Spinal cord (tissue), 10 donors: ENCODE results near the gene ATAD3A. TPM values are rescaled to one million over a fixed set of nuclear protein-coding genes. Genes with fewer than 3 reads are reported as not detected.

Experiments used
- DNase-seq, 6 donors: peaks; one replicate each; pipeline versions ENCODE4 v3.0.0 to v3.0.0-alpha.2; 2013 to 2015; ENCODE audit warnings: low spot score in 6 of 6, low read depth in 4 of 6
- H3K27ac ChIP-seq: one replicate; pipeline ENCODE4 v1.5.1; 2013; ENCODE audit warnings: low read depth, low read length, control low read depth
- H3K27me3 ChIP-seq: one replicate; pipeline ENCODE4 v1.6.1; 2013; ENCODE audit warnings: low read length; ENCODE audit not compliant: control insufficient read depth, insufficient read depth
- H3K36me3 ChIP-seq: one replicate; pipeline ENCODE4 v1.6.1; 2013; ENCODE audit warnings: low read length; ENCODE audit not compliant: control insufficient read depth, insufficient read depth
- H3K4me1 ChIP-seq: one replicate; pipeline ENCODE4 v1.6.1; 2013; ENCODE audit warnings: low read length; ENCODE audit not compliant: control insufficient read depth, insufficient read depth
- H3K4me3 ChIP-seq: one replicate; pipeline ENCODE4 v1.5.1; 2013; ENCODE audit warnings: low read depth, low read length, control low read depth
- H3K9me3 ChIP-seq: one replicate; pipeline ENCODE4 v1.6.1; 2013; ENCODE audit warnings: low read length; ENCODE audit not compliant: control insufficient read depth, insufficient read depth
- WGBS: methylation state at CpG from one replicate; pipeline ENCODE4 v1.1.5; 2013; ENCODE audit warnings: missing lambda C conversion rate; ENCODE audit not compliant: insufficient coverage; 5-methylcytosine and 5-hydroxymethylcytosine counted together
- polyA plus RNA-seq, 2 donors: library from polyadenylated mRNA; unstranded; fragments of 120-200 nt; gene quantifications; one replicate each; pipeline ENCODE4 v1.2.1, GENCODE V29; 2013; ENCODE audit not compliant: insufficient read length in 2 of 2
- total RNA-seq, 2 donors: library from RNA; depleted of rRNA in 1 of 2; stranded (reverse); fragments of 120-200 nt in 1 of 2; fragments of >200 nt in 1 of 2; gene quantifications; one replicate each; pipeline versions ENCODE4 v1.2.3 to v1.2.4, GENCODE V29; 2013 to 2014
- donor health status: healthy.

Gene ATAD3A
- total and polyA plus RNA-seq, 4 donors: 9.0 to 45.7 (median 27.5) TPM

DNA sequence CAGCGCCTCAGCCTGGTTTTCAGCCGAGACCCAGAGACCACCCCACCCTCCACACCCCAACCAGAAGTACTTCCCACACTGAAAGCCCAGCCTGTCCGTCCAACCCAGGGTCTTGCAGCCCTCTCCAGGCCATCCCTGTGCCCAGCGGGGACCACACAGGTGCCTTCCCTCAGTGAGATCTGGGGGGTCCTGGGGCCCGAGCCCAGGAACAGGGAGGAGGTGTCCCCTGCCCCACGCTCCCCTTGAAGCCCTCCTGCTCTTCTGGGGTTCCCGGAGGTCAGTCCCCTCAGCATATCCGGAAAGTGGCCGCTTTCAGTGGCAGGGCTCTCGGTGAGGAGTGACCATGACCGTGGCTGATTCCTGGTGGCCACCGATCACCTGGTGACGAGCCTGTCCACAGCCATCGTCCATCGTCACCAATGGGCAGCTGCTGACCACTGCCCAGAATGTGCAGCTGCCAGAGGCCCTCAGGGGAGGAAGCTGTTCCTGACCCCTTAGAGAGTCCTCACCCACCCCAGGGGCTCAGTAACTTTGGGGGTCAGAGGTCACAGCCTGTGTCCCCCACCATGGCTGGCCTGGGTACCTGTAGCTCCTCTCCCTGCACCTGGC lies 25.1 kb downstream of the ATAD3A start:
- WGBS: 89% methylated on average over 15 of the region's 15 CpGs
- H3K27me3 ChIP-seq: no peaks in the 10 kb centered on the region
- no peak overlapping the region for H3K4me3 ChIP-seq
- H3K36me3 ChIP-seq: peaks cover 84% of the 10 kb centered on the region
- DNase-seq: no peak
- no peak overlapping the region for H3K27ac ChIP-seq
- no peaks in the 10 kb centered on the region for H3K9me3 ChIP-seq
- peaks cover 25% of the 10 kb centered on the region for H3K4me1 ChIP-seq

DNA sequence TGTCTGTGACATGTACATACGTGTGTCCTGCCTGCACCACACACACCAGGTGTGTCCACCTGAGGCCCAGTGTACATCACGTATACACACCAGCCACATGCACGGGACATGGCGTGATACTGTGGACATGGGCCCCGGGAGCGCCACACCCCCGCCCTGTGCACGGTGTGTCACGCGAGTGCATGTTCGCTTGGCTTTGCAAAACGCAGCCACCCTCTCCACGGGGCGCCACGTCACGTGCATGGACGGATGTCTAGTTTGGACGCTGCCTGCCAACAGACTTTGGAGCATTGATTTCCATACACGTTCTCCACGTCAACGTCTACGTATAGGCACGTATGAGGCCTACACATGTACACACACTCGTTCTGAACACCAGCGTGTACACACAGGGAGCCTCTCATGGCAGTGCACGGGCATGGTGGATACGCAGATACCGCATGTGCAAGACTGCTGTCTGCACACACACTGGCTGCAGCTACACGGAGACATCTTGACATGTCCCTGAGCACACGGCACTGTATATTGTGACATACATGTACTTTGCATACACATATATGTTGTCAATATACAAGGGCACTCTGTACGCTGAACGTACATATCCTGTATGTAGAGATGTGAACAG lies 25.8 kb downstream of the ATAD3A start:
- Histone ChIP-seq H3K4me3 (no peak overlapping the region), H3K4me1 (peaks cover 26% of the 10 kb centered on the region), H3K36me3 (peaks cover 87% of the 10 kb centered on the region), H3K27ac (no peak overlapping the region), H3K9me3 (no peaks in the 10 kb centered on the region), H3K27me3 (no peaks in the 10 kb centered on the region)
- no peak for DNase-seq
- 96% methylated on average over 31 of the region's 32 CpGs for WGBS

DNA sequence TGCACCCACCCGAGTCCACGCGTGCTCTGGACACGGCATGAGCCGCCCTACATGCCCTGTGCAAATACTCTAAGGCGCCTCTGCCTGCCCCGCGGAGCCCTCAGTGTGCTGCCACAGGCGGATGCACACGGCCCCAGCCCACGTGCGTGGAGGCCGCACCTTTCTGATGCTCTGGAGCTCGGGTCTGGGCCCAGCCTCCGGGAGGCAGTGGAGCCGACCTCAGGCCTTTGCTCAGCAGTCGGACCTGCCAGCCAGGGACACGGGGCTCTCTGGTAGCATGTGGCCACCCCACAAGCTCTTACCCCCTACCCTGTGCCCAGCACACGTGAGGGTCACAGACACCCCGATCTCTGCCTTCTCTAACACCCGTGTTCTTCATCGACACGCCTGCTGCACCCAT lies 26.4 kb downstream of the ATAD3A start:
- WGBS: 92% methylated on average over 23 of the region's 23 CpGs
- H3K4me1 ChIP-seq: peaks cover 28% of the 10 kb centered on the region
- H3K9me3 ChIP-seq: no peaks in the 10 kb centered on the region
- H3K27ac ChIP-seq: no peak overlapping the region
- no peak for DNase-seq
- no peaks in the 10 kb centered on the region for H3K27me3 ChIP-seq
- H3K36me3 ChIP-seq: peaks cover 87% of the 10 kb centered on the region
- H3K4me3 ChIP-seq: no peak overlapping the region

DNA sequence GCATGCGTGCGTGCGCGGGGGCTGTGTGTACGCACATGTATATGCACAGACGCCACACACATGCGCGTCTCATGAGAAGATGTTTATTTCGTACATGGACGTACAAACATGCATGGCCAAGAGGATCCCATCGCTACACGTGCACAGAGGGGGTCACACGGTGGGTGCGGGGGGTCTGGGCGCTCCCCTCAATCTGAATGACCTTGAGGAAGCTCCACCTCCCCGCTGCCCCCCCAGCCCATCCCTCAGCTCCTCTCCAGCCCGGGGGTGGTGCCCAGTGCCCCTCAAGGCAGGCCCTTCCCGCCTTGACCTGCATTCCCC lies 27.0 kb downstream of the ATAD3A start:
- peaks cover 87% of the 10 kb centered on the region for H3K36me3 ChIP-seq
- DNase-seq: no peak
- no peak overlapping the region for H3K27ac ChIP-seq
- WGBS: 86% methylated on average over 18 of the region's 18 CpGs
- H3K4me1 ChIP-seq: peaks cover 28% of the 10 kb centered on the region
- H3K27me3 ChIP-seq: no peaks in the 10 kb centered on the region
- peak overlapping the region; percentile 40 for H3K4me3 ChIP-seq
- no peaks in the 10 kb centered on the region for H3K9me3 ChIP-seq

DNA sequence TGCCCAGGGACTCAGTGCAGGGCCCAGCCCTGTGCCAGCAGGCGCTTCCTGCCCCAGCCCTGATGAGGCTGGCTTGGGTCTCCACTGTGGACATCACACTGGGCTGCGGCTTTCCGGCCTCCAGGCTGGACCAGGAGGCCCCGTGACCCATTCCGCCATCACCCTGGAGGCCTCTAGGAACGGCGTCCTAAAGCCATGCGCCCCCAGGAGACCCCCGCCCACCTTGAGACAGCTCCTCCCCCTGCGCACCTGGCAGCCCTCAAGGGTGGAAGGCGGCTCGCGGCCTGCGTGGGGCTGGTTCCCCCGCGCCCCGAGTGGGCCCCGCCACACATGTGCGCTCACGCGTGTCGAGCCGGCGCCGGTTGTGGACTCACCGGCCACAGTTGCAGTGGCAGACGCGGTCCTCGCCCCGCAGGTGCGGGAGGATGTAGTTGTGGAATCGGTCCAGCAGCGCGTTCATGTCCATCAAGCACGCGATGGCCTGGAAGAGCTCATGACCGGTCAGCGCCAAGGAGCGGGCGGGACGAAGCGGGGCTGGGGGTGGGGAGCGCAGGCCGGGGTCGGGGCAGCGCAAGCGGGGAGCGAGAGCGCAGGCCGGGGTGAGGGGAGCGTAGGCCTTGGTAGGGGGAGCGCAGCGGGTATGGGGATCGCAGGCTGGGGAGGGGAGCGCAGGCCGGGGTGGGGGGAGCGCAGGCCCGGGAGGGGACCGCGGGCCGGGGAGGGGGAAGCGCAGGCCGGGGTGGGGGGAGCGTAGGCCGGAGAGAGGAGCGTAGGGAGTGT lies 27.5 kb downstream of the ATAD3A start:
- Histone ChIP-seq H3K27ac (peak overlapping the region; percentile 15), H3K27me3 (no peaks in the 10 kb centered on the region), H3K9me3 (no peaks in the 10 kb centered on the region), H3K36me3 (peaks cover 86% of the 10 kb centered on the region), H3K4me1 (peaks cover 28% of the 10 kb centered on the region), H3K4me3 (peak overlapping the region; percentile 40)
- 7% methylated on average over 55 of the region's 66 CpGs for whole genome bisulfite sequencing
- DNase-seq: peak in 2 of 6 donors; percentile 59 to 60

DNA sequence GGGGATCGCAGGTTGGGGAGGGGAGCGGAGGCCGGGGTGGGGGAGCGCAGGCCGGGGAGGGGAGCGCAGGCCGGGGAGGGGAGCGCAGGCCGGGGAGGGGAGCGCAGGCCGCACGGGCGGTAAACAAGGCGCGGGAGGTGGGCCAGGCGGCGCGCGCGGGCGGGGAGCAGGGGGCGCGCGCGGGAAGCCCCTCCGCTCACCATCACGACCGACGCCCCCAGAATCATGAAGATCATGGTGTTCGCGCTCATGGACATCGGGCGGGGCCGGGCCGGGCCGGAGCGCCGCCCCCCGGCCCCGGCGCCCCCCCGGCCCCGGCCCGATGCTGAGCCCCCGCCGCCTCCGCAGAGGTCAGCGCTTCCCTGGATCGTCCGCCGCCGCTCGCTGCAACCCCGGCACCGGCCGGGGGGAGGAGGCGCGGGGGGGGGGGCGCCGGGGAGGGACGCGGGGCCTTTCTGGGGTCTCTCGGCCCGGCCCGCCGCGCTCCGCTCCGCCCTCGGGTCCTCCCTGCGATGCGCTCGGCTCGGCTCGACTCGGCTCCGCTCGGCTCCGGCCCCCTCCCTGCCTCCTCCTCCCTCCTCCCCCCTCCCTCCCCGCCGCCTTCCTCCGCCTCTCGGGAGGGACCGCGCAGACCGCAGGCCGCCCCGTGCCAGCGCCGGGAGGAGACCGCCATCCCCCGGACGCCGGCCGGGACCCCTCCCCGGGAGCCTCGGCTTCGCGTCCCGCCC lies 28.3 kb downstream of the ATAD3A start, which contains the start of gene TMEM240:
TMEM240 (minus strand) TSS at position 535 of the 728 bp plus-strand sequence; CDS start at position 257, 278 bp downstream.
- H3K27me3 ChIP-seq: no peaks in the 10 kb centered on the region
- under 1% methylated on average over 93 of the region's 100 CpGs for whole genome bisulfite sequencing
- peak within 1 kb of the TSS; percentile 40 for H3K4me3 ChIP-seq
- H3K36me3 ChIP-seq: peaks cover 86% of the 10 kb centered on the region
- H3K27ac ChIP-seq: peak within 1 kb of the TSS; percentile 33
- peaks cover 28% of the 10 kb centered on the region for H3K4me1 ChIP-seq
- no peaks in the 10 kb centered on the region for H3K9me3 ChIP-seq
- DNase-seq: peak in 5 of 6 donors; percentile 56 to 95 (median 68)

DNA sequence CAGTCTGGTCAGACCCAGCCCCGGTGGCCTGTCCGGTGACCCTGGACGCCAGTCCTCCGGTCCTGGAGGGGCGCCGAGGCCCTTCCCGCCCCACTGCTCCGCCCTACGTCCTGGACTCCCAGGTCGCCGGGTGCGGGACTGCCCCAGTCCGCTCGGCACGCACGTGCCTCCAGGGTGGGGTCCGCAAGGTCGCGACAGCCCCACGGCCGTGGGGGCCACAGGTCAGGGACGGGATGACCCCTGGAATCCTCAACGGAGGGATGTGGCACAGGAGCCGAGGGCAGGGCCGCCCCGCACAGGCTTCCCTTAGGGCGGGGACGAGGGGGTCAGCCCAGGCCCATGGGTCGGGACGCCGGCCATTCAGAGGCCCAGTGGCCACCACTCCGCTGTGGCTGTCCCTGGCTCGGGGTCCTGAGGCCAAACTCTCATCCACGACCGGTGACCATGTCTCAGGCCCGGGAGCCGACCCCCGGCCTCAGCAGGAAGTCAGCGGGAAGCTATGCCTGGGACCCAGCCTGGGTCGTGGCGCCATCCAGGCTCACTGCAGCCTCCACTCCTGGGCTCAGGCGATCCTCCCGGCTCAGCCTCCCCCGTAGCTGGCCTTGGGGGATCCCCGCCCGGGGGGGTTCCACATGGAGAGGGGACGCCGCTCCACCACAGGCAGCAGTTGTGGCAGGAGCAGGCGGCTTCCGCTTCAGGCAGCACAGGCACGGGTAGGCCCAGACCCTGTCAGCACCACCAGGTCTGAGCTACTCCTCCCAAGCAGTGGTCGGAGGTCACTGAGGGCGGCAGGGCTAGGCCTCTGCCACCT lies 29.1 kb downstream of the ATAD3A start:
- no peak for DNase-seq
- 48% methylated on average over 47 of the region's 53 CpGs for WGBS
- peaks cover 28% of the 10 kb centered on the region for H3K4me1 ChIP-seq

DNA sequence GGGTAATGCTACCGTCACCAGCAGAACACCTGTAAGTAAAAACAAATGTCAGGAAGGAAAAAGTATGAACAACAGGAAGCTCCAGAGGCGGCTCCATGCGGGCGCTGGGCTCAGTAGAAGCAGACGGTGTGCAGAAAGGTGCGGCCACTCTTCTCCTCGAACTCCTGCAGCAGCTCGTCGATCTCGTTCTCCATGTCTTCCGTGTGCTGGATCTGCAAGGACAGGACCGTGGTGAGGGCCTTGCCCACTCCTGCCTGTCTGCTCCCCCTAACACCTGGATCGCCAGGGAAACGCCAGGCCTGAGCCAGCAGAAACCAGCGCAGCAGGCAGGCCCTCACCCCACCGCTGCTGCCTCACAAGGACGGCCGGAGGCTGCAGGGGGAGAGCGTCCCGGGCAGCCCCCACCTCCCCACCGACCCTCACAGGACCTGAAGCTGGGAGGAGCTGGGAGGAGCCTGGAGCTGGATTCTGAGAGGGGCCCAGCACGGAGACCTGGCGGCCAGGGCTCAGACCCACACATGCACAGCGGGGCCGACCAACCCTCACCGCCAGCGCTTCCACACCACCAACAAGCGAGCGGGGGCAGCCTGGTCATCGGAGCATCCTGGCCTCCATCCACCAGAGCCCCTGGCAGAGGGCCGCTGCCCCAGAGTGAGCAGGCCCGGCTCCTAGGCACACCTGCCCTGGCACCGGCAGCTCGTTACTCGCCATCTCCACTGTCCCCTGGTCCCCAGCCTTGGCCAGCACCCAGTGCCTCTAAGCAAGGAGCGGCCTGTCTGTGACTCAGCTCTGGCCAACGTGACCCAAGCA lies 30.2 kb downstream of the ATAD3A start:
- Histone ChIP-seq H3K27ac (no peak overlapping the region), H3K4me1 (peaks cover 28% of the 10 kb centered on the region)
- DNase-seq: no peak

More for the DNA sequence above, 29.1 kb downstream of the ATAD3A start:
- H3K27me3 ChIP-seq: no peaks in the 10 kb centered on the region
- H3K4me3 ChIP-seq: peak overlapping the region; percentile 21
- H3K9me3 ChIP-seq: no peaks in the 10 kb centered on the region
- H3K27ac ChIP-seq: peak overlapping the region; percentile 33
- peaks cover 82% of the 10 kb centered on the region for H3K36me3 ChIP-seq

More for the DNA sequence above, 30.2 kb downstream of the ATAD3A start:
- no peaks in the 10 kb centered on the region for H3K9me3 ChIP-seq
- 85% methylated on average over 32 of the region's 37 CpGs for WGBS
- peaks cover 82% of the 10 kb centered on the region for H3K36me3 ChIP-seq
- no peaks in the 10 kb centered on the region for H3K27me3 ChIP-seq
- no peak overlapping the region for H3K4me3 ChIP-seq
